Stimulated activated CD4-positive, alpha-beta T cell treated with anti-CD3 and anti-CD28 coated beads, Interleukin-15, amount 100 ng/mL, for 48 hours (primary cell): ENCODE measurements around the gene MMAA.
"Not testable (repeated sequence)": the region's sequence is repeated elsewhere in the genome, so short reads cannot be mapped to it uniquely, and the experiment has no call there.

Experiments
- DNase-seq, 2 donors: peaks; one replicate each; pipeline ENCODE4 v3.0.0-alpha.2; 2020; ENCODE audit warnings: low read depth in 2 of 2

Gene MMAA

GRCh38 chr4:145635117-145635516, 15.9 kb downstream of the MMAA start:
- no peak for DNase-seq

DNA sequence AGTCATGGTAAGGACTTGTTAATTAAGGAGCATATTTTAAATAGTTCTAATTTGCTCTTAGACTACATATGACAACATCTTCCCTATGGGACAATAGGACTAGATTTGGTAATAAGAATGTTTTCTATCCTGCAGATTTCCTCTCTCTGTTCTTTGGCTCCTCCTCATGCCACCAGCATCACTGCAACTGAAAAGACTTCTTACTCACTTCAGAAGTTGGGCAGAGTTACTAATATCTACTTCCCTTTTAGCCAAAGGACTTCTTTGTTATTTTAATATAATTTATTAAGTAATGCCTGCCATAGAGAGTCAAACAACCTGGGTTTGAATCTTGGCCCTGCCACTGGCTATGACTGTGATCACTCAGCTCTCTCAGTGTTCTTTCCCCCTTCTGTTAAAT, 16.4 kb downstream of the MMAA start:
- no peak for DNase-seq

DNA sequence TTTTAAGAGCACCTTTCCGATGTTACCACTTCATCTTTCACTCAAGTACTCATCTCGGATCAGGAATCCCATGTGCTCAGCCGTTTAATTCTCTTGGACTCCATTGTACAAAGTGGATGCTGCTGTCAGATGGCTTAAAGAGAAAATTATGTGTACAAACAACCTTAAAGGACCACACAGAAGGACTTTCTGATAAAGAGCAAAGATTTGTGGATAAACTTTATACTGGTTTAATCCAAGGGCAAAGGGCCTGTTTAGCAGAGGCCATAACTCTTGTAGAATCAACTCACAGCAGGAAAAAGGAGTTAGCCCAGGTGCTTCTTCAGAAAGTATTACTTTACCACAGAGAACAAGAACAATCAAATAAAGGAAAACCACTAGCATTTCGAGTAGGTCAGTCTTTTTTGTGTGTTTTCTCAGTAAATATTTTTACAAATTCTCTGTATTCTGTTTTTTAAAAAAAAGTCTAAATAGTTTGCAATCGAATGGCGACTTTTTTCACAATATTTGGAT, 20.1 kb downstream of the MMAA start:
- DNase-seq, result no peak

DNA sequence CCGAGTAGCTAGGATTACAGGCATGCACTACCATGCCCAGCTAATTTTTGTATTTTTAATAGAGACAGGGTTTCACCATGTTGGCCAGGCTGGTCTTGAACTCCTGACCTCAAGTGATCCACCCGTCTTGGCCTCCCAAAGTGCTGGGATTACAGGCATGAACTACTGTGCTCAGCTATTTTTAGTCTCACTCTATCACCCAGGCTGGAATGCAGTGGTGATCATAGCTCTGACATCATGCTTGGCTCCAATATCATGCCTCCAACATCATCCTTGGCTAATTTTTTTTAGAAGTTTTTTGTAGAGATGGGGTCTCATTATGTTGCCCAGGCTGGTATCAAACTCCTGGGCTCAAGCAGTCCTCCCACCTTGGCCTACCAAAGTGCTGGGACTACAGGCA, 21.1 kb downstream of the MMAA start:
- DNase-seq, result not testable (repeated sequence)

- DNase-seq, result no peak
Observed at GRCh38 chr4:145643295-145643694, 24.1 kb downstream of the MMAA start.

DNA sequence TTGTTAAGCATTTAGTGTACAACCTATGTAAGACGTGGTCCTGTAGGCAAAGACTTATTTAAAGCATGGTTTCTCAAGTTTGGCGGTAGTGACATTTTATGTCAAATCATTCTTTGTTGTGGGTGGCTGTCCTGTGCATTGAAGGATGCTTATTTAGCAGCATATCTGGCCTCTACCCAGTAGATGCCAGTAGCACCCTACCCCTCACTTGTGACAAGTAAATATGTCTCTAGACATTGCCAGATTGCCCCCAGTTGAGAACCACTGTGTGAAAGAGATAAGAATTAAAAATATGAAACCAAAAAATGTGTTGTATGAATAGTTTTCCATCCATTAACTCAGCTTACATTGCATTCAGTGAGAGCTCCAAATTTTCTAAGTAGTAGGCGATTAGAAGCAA, 25.5 kb downstream of the MMAA start:
- DNase-seq, result no peak

DNA sequence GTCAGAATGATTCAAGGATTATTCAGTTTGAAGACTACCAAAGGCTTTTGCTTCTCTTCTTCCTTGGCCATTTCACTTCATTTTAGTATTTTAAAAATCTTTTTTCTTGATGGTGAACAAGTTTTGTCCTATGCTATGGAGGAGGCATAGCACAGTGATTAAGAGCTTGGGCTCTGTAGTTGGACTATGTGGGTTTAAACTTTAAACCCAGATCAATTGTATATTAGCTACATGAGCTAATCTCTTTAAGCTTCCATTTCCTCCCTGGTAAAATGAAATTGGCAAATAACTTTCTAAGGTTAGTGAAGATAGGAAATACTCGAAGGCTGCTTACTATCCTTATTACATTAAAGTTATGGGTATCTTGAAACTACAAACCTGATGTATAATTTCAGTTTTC, 37.0 kb downstream of the MMAA start:
- no peak for DNase-seq

DNA sequence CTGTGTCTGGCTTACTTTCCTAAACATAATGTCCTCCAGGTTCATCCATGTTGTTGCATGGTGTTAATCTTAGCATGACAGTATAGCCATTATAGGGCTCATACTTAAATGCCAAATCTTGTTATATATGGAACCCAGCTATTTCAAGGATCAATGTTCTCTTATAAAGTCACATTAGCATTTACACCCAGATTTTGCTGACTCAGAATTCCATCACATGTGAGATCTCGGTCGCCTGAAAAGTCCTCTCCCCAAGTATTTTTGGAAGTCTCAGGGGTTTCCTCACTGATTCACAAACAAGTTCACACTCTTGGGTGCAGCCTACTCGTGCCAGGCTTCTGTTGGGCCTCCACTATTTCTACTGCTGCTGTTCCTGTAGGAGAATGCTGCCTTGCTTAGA, 40.9 kb downstream of the MMAA start:
- DNase-seq, result no peak

DNA sequence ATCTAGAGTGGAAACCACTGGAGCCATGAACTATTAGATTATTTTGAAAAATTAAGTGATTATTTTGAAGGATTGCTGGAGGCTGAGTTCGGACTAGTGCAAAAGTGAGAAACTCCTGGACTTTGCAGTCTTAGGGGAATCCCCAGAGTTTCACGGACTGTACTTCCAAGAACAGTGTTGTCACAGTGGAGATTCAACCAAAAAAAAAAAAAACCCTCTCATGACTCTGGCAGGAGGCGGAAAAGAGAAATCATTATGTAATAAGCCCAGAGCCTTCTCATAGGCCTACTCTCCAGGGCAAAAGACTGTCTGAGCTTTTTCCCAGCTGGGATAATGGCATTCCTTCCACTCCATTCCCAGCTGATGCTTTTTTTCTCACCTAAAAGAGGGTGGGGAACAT, 44.0 kb downstream of the MMAA start:
- DNase-seq, result no peak

DNA sequence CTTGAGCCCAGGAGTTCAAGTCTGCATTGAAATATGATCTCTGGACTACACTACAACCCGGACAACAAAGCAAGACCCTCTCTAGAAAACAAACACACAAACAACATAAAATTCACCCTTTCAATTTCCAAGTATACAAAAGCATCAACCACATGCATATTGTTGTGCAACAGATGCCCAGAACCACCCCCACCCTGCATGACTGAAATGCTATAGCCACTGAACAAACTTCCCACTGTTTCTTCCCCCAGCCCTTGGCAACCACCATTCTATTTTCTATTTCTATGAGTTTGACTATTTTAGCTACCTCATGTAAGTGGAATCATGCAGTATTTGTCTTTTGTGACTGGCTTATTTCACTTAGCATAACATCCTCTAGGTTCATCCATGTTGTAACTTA, 46.6 kb downstream of the MMAA start:
- DNase-seq, result no peak

DNA sequence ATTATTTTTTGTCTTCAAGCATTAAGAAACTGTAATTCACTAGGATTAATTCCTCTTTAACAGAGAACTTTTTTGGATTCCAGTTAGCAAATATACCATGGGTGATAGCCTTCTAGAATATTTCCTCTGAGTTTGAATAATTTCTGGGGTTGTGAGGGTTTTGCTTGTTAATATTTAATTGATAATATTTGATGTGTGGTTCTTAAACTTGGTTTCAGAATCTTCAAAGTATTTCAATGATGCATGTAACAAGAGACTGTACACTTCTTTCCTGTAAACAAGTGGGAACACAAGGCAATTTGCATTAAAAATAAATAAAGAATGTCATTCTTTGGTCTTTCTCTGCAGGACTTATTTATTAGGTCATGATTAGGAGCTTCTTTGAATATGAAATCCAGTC, 51.2 kb downstream of the MMAA start:
- no peak for DNase-seq

- no peak for DNase-seq
Observed at GRCh38 chr4:145679520-145679919, 60.3 kb downstream of the MMAA start.

DNA sequence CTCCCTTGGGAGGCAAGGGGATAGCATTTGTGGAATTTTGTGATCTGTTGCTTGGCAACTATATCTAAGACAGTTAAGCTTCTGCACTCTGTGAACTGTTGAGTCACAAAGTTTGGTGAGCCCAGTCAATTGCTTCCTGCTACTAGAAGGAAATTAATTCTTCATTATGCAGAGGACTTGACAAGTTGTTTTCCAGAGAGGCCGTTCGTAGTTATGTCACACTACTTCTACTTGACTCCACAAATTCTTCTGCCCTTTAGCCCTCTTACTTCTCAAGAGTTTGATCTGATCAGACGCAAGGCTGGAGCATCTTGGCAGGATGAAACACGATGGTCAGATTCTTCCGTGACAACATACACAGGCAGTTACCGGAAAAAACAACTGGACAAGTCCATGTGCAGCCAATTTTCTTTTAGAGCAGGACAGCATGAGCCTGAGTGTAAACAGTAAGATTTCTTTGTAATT, 60.8 kb downstream of the MMAA start, which contains the start of gene C4orf51:
TSS of gene C4orf51 (plus strand) at position 156 of the 465 bp plus-strand sequence. CDS start at position 214, 58 bp downstream.
- DNase-seq, result no peak

GRCh38 chr4:145680902-145681301, 61.7 kb downstream of the MMAA start:
- no peak for DNase-seq

DNA sequence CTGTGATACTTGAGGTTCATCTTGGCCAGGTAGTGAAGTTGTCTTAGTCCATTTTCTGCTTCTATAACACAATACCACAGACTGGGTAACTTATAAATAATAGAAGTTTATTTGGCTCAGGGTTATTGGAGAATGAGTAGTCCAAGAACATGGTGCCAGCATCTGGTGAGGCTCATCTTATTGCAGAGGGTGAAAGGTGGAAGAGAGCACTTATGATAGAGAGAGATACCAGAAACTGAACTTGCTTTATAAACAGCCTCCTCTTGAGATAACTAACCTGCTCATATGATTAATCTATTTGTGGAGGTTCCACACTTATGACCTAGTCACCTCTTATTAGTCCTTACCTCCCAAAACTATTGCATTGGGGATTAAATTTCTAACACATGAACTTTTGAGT, 62.3 kb downstream of the MMAA start:
- no peak for DNase-seq

DNA sequence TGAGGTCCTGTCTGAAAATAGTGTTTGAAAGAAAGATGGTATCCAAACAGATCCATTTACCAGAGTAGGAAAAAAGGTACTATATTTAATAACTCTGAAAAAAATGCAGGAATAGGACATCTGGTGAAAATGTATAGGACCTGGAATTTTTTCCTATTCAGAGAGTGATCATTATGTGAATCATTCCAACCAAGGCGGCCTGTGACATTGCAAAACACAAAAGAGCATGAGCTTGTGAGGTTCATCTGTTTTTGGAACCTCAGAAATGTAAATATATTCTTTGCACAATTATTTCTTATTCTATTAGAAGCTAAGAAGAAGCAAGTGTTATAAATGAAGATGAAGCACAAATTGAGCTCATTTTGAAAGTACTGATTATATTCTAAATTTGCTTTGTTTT, 62.8 kb downstream of the MMAA start:
- DNase-seq, result no peak

GRCh38 chr4:145686991-145687390, 67.8 kb downstream of the MMAA start:
- no peak for DNase-seq

- no peak for DNase-seq
Observed at GRCh38 chr4:145690610-145691009, 71.4 kb downstream of the MMAA start.

- not testable (repeated sequence) for DNase-seq
Observed at GRCh38 chr4:145691416-145691815, 72.2 kb downstream of the MMAA start.

- no peak for DNase-seq
Observed at GRCh38 chr4:145694929-145695328, 75.7 kb downstream of the MMAA start.

- DNase-seq, result no peak
Observed at GRCh38 chr4:145697332-145697731, 78.1 kb downstream of the MMAA start.

DNA sequence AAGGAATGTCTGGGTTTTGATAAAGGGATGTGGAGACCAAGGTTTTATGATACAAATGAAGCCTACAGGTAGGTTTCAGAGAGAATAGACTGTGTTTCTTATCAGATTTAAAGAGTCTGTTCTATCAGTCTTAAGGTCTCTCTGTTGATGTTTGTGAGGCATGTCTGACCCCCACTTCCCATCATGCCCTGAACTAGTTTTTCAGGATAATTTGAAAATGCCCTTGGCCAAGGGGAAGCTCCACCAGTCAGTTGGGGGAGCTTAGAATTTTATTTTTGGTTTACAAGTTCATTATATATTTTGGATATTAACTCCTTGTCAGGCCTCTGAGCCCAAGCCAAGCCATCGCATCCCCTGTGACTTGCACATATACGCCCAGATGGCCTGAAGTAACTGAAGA, 79.3 kb downstream of the MMAA start:
- DNase-seq, result no peak

- DNase-seq, result no peak
Observed at GRCh38 chr4:145703850-145704497, 84.8 kb downstream of the MMAA start.

DNA sequence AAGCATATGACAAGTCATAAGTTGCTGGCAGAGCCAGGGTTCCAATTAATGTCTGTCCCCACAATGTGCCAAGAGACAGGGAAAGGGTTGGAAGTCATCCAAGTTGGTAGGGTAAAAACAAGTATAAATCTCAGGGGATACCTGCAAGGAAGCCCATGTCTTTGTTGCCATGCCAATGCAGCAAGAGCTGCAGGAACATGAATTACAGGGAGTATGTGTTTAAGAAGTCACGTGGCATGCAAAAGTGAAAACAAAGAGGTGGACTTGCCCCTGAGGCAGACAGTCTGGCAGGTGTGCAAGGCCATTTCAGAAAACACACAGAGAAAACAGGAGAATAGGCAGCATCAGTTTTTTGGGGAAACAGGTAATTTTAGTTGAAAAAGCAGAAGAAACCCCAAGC, 90.2 kb downstream of the MMAA start:
- no peak for DNase-seq
